Measurements from ENCODE around the gene SLC25A10.

The SLC25A10 gene

GRCh38 chr17:81708739-81709185 lies 3.3 kb upstream of the SLC25A10 start:
- Histone ChIP-seq H3K4me3 (ENCODE audit: low read length) (no peak overlapping the region), H3K9me3 (ENCODE audit: control insufficient read depth, low read length) (no peaks in the 10 kb centered on the region), H3K9ac (ENCODE audit: low read length) (no peak overlapping the region), H3K36me3 (ENCODE audit: control insufficient read depth, insufficient read depth, low read length, severe bottlenecking) (peaks cover 30% of the 10 kb centered on the region), H3K27me3 (replicated peaks; ENCODE audit: control insufficient read depth, insufficient read depth, low read length) (no peaks in the 10 kb centered on the region), H3K4me1 (ENCODE audit: control insufficient read depth, insufficient read depth, low read length) (peaks cover 39% of the 10 kb centered on the region)
- DNase-seq (ENCODE audit: low read depth): no peak

GRCh38 chr17:81710514-81711308 lies 1.4 kb upstream of the SLC25A10 start:
- H3K36me3 ChIP-seq (ENCODE audit: control insufficient read depth, insufficient read depth, low read length, severe bottlenecking): peaks cover 21% of the 10 kb centered on the region
- H3K9me3 ChIP-seq (ENCODE audit: control insufficient read depth, low read length): no peaks in the 10 kb centered on the region
- peak overlapping the region; percentile 81 for H3K4me3 ChIP-seq (ENCODE audit: low read length)
- peak overlapping the region; percentile 79 for H3K9ac ChIP-seq (ENCODE audit: low read length)
- H3K27me3 ChIP-seq (replicated peaks; ENCODE audit: control insufficient read depth, insufficient read depth, low read length): no peaks in the 10 kb centered on the region
- no peak for DNase-seq (ENCODE audit: low read depth)
- peaks cover 39% of the 10 kb centered on the region for H3K4me1 ChIP-seq (ENCODE audit: control insufficient read depth, insufficient read depth, low read length)

- H3K9me3 ChIP-seq (ENCODE audit: control insufficient read depth, low read length): no peaks in the 10 kb centered on the region
- H3K9ac ChIP-seq (ENCODE audit: low read length): peak overlapping the region; percentile 79
- H3K4me1 ChIP-seq (ENCODE audit: control insufficient read depth, insufficient read depth, low read length): peaks cover 39% of the 10 kb centered on the region
- H3K36me3 ChIP-seq (ENCODE audit: control insufficient read depth, insufficient read depth, low read length, severe bottlenecking): peaks cover 4% of the 10 kb centered on the region
- H3K27me3 ChIP-seq (replicated peaks; ENCODE audit: control insufficient read depth, insufficient read depth, low read length): no peaks in the 10 kb centered on the region
- peak overlapping the region; percentile 81 for H3K4me3 ChIP-seq (ENCODE audit: low read length)
- peak; percentile 59 for DNase-seq (ENCODE audit: low read depth)
Observed at GRCh38 chr17:81712468-81713003, 452 bp downstream of the SLC25A10 start.

- H3K9me3 ChIP-seq (ENCODE audit: control insufficient read depth, low read length): no peaks in the 10 kb centered on the region
- DNase-seq (ENCODE audit: low read depth): peak; percentile 22
- H3K4me1 ChIP-seq (ENCODE audit: control insufficient read depth, insufficient read depth, low read length): peaks cover 39% of the 10 kb centered on the region
- H3K36me3 ChIP-seq (ENCODE audit: control insufficient read depth, insufficient read depth, low read length, severe bottlenecking): no peaks in the 10 kb centered on the region
- peak overlapping the region; percentile 79 for H3K9ac ChIP-seq (ENCODE audit: low read length)
- peak overlapping the region; percentile 81 for H3K4me3 ChIP-seq (ENCODE audit: low read length)
- H3K27me3 ChIP-seq (replicated peaks; ENCODE audit: control insufficient read depth, insufficient read depth, low read length): no peaks in the 10 kb centered on the region
Observed at GRCh38 chr17:81713004-81713555, 996 bp downstream of the SLC25A10 start.

GRCh38 chr17:81713556-81714411 lies 1.7 kb downstream of the SLC25A10 start:
- no peaks in the 10 kb centered on the region for H3K36me3 ChIP-seq (ENCODE audit: control insufficient read depth, insufficient read depth, low read length, severe bottlenecking)
- peak overlapping the region; percentile 81 for H3K4me3 ChIP-seq (ENCODE audit: low read length)
- DNase-seq (ENCODE audit: low read depth): no peak
- peaks cover 39% of the 10 kb centered on the region for H3K4me1 ChIP-seq (ENCODE audit: control insufficient read depth, insufficient read depth, low read length)
- no peaks in the 10 kb centered on the region for H3K9me3 ChIP-seq (ENCODE audit: control insufficient read depth, low read length)
- peak overlapping the region; percentile 79 for H3K9ac ChIP-seq (ENCODE audit: low read length)
- H3K27me3 ChIP-seq (replicated peaks; ENCODE audit: control insufficient read depth, insufficient read depth, low read length): no peaks in the 10 kb centered on the region

GRCh38 chr17:81714412-81715106 lies 2.5 kb downstream of the SLC25A10 start:
- H3K9me3 ChIP-seq (ENCODE audit: control insufficient read depth, low read length): no peaks in the 10 kb centered on the region
- DNase-seq (ENCODE audit: low read depth): no peak
- H3K4me3 ChIP-seq (ENCODE audit: low read length): peak overlapping the region; percentile 81
- no peaks in the 10 kb centered on the region for H3K36me3 ChIP-seq (ENCODE audit: control insufficient read depth, insufficient read depth, low read length, severe bottlenecking)
- peak overlapping the region; percentile 79 for H3K9ac ChIP-seq (ENCODE audit: low read length)
- H3K4me1 ChIP-seq (ENCODE audit: control insufficient read depth, insufficient read depth, low read length): peaks cover 39% of the 10 kb centered on the region
- H3K27me3 ChIP-seq (replicated peaks; ENCODE audit: control insufficient read depth, insufficient read depth, low read length): no peaks in the 10 kb centered on the region

- Histone ChIP-seq H3K27me3 (replicated peaks; ENCODE audit: control insufficient read depth, insufficient read depth, low read length) (no peaks in the 10 kb centered on the region), H3K9ac (ENCODE audit: low read length) (no peak overlapping the region), H3K4me3 (ENCODE audit: low read length) (no peak overlapping the region), H3K36me3 (ENCODE audit: control insufficient read depth, insufficient read depth, low read length, severe bottlenecking) (no peaks in the 10 kb centered on the region), H3K9me3 (ENCODE audit: control insufficient read depth, low read length) (no peaks in the 10 kb centered on the region), H3K4me1 (ENCODE audit: control insufficient read depth, insufficient read depth, low read length) (peaks cover 33% of the 10 kb centered on the region)
- DNase-seq (ENCODE audit: low read depth): no peak
Observed at GRCh38 chr17:81715107-81715871, 3.2 kb downstream of the SLC25A10 start.

GRCh38 chr17:81715872-81716673 lies 4.0 kb downstream of the SLC25A10 start:
- Histone ChIP-seq H3K27me3 (replicated peaks; ENCODE audit: control insufficient read depth, insufficient read depth, low read length) (no peaks in the 10 kb centered on the region), H3K9me3 (ENCODE audit: control insufficient read depth, low read length) (no peaks in the 10 kb centered on the region), H3K4me1 (ENCODE audit: control insufficient read depth, insufficient read depth, low read length) (peaks cover 26% of the 10 kb centered on the region), H3K9ac (ENCODE audit: low read length) (no peak overlapping the region), H3K4me3 (ENCODE audit: low read length) (no peak overlapping the region), H3K36me3 (ENCODE audit: control insufficient read depth, insufficient read depth, low read length, severe bottlenecking) (no peaks in the 10 kb centered on the region)
- no peak for DNase-seq (ENCODE audit: low read depth)

GRCh38 chr17:81716674-81716996 lies 4.6 kb downstream of the SLC25A10 start:
- DNase-seq (ENCODE audit: low read depth): no peak
- H3K4me1 ChIP-seq (ENCODE audit: control insufficient read depth, insufficient read depth, low read length): peaks cover 22% of the 10 kb centered on the region
- H3K9ac ChIP-seq (ENCODE audit: low read length): no peak overlapping the region
- H3K27me3 ChIP-seq (replicated peaks; ENCODE audit: control insufficient read depth, insufficient read depth, low read length): no peaks in the 10 kb centered on the region
- H3K36me3 ChIP-seq (ENCODE audit: control insufficient read depth, insufficient read depth, low read length, severe bottlenecking): no peaks in the 10 kb centered on the region
- H3K9me3 ChIP-seq (ENCODE audit: control insufficient read depth, low read length): no peaks in the 10 kb centered on the region
- no peak overlapping the region for H3K4me3 ChIP-seq (ENCODE audit: low read length)
